Measurements from ENCODE around the gene RAPGEF3.

RAPGEF3 gene

GRCh38 chr12:47805417-47805816, 46.7 kb upstream of the RAPGEF3 start:
- Histone ChIP-seq H4K91ac (ENCODE audit: low read length) (peak overlapping the region; percentile 52), H2BK5ac (ENCODE audit: low read depth, low read length, poor library complexity, severe bottlenecking) (no peak overlapping the region), H3K9ac (ENCODE audit: low read length) (peak overlapping the region; percentile 56), H2BK15ac (ENCODE audit: low read depth, poor library complexity, severe bottlenecking) (peak overlapping the region; percentile 41), H2AK5ac (ENCODE audit: low read length, severe bottlenecking) (no peak overlapping the region), H3K36me3 (ENCODE audit: control insufficient read depth in 1 of 2, insufficient read depth in 2 of 2, low read depth in 1 of 2, low read length in 2 of 2) (peaks cover 42 to 44% of the 10 kb centered on the region in 2 experiments), H3K18ac (ENCODE audit: low read depth in 1 of 2, low read length in 2 of 2) (peak overlapping the region; percentile 76 to 84), H2BK12ac (ENCODE audit: low read length in 2 of 2) (no peak overlapping the region), H3K27me3 (ENCODE audit: control insufficient read depth in 1 of 2, insufficient read depth in 1 of 2, low read length in 2 of 2) (no peaks in the 10 kb centered on the region), H3K4ac (ENCODE audit: low read depth in 1 of 2, low read length in 2 of 2) (peak overlapping the region; percentile 37 to 47), H3K23ac (ENCODE audit: low read length in 2 of 2) (no peak overlapping the region), H4K8ac (ENCODE audit: low read length) (peak overlapping the region; percentile 45), H3K4me1 (ENCODE audit: control insufficient read depth, insufficient read depth, low read depth, low read length) (peaks cover 64% of the 10 kb centered on the region), H3K14ac (ENCODE audit: low read length in 2 of 2) (peak overlapping the region in 1 of 2 experiments; percentile 68), H3K79me1 (replicated peaks; ENCODE audit: low read length, poor library complexity, severe bottlenecking) (peaks cover 11% of the 10 kb centered on the region), H2BK120ac (ENCODE audit: low read depth, low read length) (no peak overlapping the region), H3K4me2 (ENCODE audit: low read length, poor library complexity, severe bottlenecking) (no peak overlapping the region), H2AFZ (ENCODE audit: low read depth, low read length) (no peak overlapping the region), H3K27ac (ENCODE audit: low read length, poor library complexity, severe bottlenecking) (no peak overlapping the region), H3K9me3 (ENCODE audit: control insufficient read depth, low read length) (no peaks in the 10 kb centered on the region), H3K4me3 (ENCODE audit: insufficient read depth in 1 of 2, low read depth in 1 of 2, low read length in 2 of 2) (no peak overlapping the region)
- WGBS = 43% methylated on average over 2 of the region's 2 CpGs
- peak; percentile 60 for DNase-seq

DNA sequence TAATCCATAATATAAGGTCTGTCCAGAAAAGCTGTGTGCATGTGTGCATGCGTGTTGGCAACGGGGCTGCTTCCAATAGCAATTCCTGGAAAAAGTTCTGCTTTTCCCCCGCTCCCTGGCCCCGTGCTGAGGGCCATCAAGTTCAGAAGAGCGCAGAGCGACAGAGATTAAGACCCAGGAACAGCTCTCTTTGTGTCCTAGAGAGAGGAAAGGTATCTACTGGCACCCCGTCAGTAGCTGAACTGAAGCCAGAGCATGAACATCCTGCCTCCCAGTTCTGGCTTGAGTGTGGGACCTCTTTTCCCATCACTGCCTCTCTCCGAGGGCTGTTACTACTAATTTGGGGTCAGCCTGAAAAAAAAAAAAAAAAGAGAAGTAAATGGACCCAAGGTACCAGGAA, 45.5 kb upstream of the RAPGEF3 start:
- Histone ChIP-seq H2AK5ac (ENCODE audit: low read length, severe bottlenecking) (no peak overlapping the region), H3K79me1 (replicated peaks; ENCODE audit: low read length, poor library complexity, severe bottlenecking) (peaks cover 18% of the 10 kb centered on the region), H3K36me3 (ENCODE audit: control insufficient read depth in 1 of 2, insufficient read depth in 2 of 2, low read depth in 1 of 2, low read length in 2 of 2) (peaks cover 48 to 55% of the 10 kb centered on the region in 2 experiments), H3K4ac (ENCODE audit: low read depth in 1 of 2, low read length in 2 of 2) (no peak overlapping the region), H4K8ac (ENCODE audit: low read length) (no peak overlapping the region), H2BK5ac (ENCODE audit: low read depth, low read length, poor library complexity, severe bottlenecking) (no peak overlapping the region), H3K14ac (ENCODE audit: low read length in 2 of 2) (no peak overlapping the region), H3K4me1 (ENCODE audit: control insufficient read depth, insufficient read depth, low read depth, low read length) (peaks cover 61% of the 10 kb centered on the region), H4K91ac (ENCODE audit: low read length) (no peak overlapping the region), H2BK15ac (ENCODE audit: low read depth, poor library complexity, severe bottlenecking) (no peak overlapping the region), H3K9me3 (ENCODE audit: control insufficient read depth, low read length) (no peaks in the 10 kb centered on the region), H3K4me2 (ENCODE audit: low read length, poor library complexity, severe bottlenecking) (no peak overlapping the region), H3K23ac (ENCODE audit: low read length in 2 of 2) (peak overlapping the region in 1 of 2 experiments; percentile 35), H2BK12ac (ENCODE audit: low read length in 2 of 2) (peak overlapping the region in 1 of 2 experiments; percentile 6), H2AFZ (ENCODE audit: low read depth, low read length) (no peak overlapping the region), H3K27me3 (ENCODE audit: control insufficient read depth in 1 of 2, insufficient read depth in 1 of 2, low read length in 2 of 2) (no peaks in the 10 kb centered on the region), H3K9ac (ENCODE audit: low read length) (peak overlapping the region; percentile 56), H3K27ac (ENCODE audit: low read length, poor library complexity, severe bottlenecking) (no peak overlapping the region), H3K18ac (ENCODE audit: low read depth in 1 of 2, low read length in 2 of 2) (no peak overlapping the region), H2BK120ac (ENCODE audit: low read depth, low read length) (no peak overlapping the region), H3K4me3 (ENCODE audit: insufficient read depth in 1 of 2, low read depth in 1 of 2, low read length in 2 of 2) (no peak overlapping the region)
- 99% methylated on average over 8 of the region's 8 CpGs for WGBS
- no peak for DNase-seq

GRCh38 chr12:47803191-47803875, 44.7 kb upstream of the RAPGEF3 start:
- Histone ChIP-seq H3K14ac (ENCODE audit: low read length in 2 of 2) (peak overlapping the region in 1 of 2 experiments; percentile 35), H2BK120ac (ENCODE audit: low read depth, low read length) (no peak overlapping the region), H4K8ac (ENCODE audit: low read length) (no peak overlapping the region), H3K9ac (ENCODE audit: low read length) (peak overlapping the region; percentile 56), H2BK5ac (ENCODE audit: low read depth, low read length, poor library complexity, severe bottlenecking) (no peak overlapping the region), H2AK5ac (ENCODE audit: low read length, severe bottlenecking) (no peak overlapping the region), H3K18ac (ENCODE audit: low read depth in 1 of 2, low read length in 2 of 2) (peak overlapping the region in 1 of 2 experiments; percentile 67), H2BK12ac (ENCODE audit: low read length in 2 of 2) (no peak overlapping the region), H3K4me1 (ENCODE audit: control insufficient read depth, insufficient read depth, low read depth, low read length) (peaks cover 53% of the 10 kb centered on the region), H4K91ac (ENCODE audit: low read length) (no peak overlapping the region), H3K4me3 (ENCODE audit: insufficient read depth in 1 of 2, low read depth in 1 of 2, low read length in 2 of 2) (no peak overlapping the region), H3K4me2 (ENCODE audit: low read length, poor library complexity, severe bottlenecking) (no peak overlapping the region), H3K9me3 (ENCODE audit: control insufficient read depth, low read length) (no peaks in the 10 kb centered on the region), H3K23ac (ENCODE audit: low read length in 2 of 2) (peak overlapping the region in 1 of 2 experiments; percentile 75), H3K27ac (ENCODE audit: low read length, poor library complexity, severe bottlenecking) (no peak overlapping the region), H3K36me3 (ENCODE audit: control insufficient read depth in 1 of 2, insufficient read depth in 2 of 2, low read depth in 1 of 2, low read length in 2 of 2) (peaks cover 56 to 60% of the 10 kb centered on the region in 2 experiments), H3K4ac (ENCODE audit: low read depth in 1 of 2, low read length in 2 of 2) (no peak overlapping the region), H2BK15ac (ENCODE audit: low read depth, poor library complexity, severe bottlenecking) (no peak overlapping the region), H2AFZ (ENCODE audit: low read depth, low read length) (no peak overlapping the region), H3K79me1 (replicated peaks; ENCODE audit: low read length, poor library complexity, severe bottlenecking) (peaks cover 18% of the 10 kb centered on the region), H3K27me3 (ENCODE audit: control insufficient read depth in 1 of 2, insufficient read depth in 1 of 2, low read length in 2 of 2) (no peaks in the 10 kb centered on the region)
- DNase-seq = no peak
- WGBS = 88% methylated on average over 12 of the region's 12 CpGs

DNA sequence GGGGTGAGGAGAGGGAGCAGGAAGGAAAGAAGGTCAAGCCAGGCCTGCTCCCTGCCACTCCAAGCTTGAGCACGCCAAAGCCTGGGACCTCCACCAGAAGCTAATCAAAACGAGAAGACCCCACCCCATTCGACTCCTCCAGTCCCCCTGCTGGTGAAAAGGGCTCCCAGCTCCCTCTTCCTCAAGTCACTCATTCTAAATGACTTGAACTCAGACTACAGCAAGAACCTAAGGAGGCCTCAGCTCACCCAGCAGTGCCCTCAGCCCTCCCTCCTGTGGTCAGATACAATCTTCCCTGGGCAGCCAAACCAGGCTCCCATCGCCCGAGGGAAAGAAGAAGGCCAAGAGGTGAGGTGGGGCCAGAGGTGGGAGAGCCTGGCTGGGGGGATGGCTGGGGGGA, 43.6 kb upstream of the RAPGEF3 start:
- Histone ChIP-seq H3K27me3 (ENCODE audit: control insufficient read depth in 1 of 2, insufficient read depth in 1 of 2, low read length in 2 of 2) (no peaks in the 10 kb centered on the region), H4K91ac (ENCODE audit: low read length) (no peak overlapping the region), H2BK120ac (ENCODE audit: low read depth, low read length) (no peak overlapping the region), H4K8ac (ENCODE audit: low read length) (no peak overlapping the region), H3K23ac (ENCODE audit: low read length in 2 of 2) (peak overlapping the region in 1 of 2 experiments; percentile 77), H2BK15ac (ENCODE audit: low read depth, poor library complexity, severe bottlenecking) (peak overlapping the region; percentile 48), H3K4me2 (ENCODE audit: low read length, poor library complexity, severe bottlenecking) (peak overlapping the region; percentile 17), H2BK12ac (ENCODE audit: low read length in 2 of 2) (no peak overlapping the region), H3K14ac (ENCODE audit: low read length in 2 of 2) (no peak overlapping the region), H2BK5ac (ENCODE audit: low read depth, low read length, poor library complexity, severe bottlenecking) (no peak overlapping the region), H3K4ac (ENCODE audit: low read depth in 1 of 2, low read length in 2 of 2) (peak overlapping the region in 1 of 2 experiments; percentile 46), H2AFZ (ENCODE audit: low read depth, low read length) (no peak overlapping the region), H3K18ac (ENCODE audit: low read depth in 1 of 2, low read length in 2 of 2) (peak overlapping the region; percentile 6 to 63), H3K4me3 (ENCODE audit: insufficient read depth in 1 of 2, low read depth in 1 of 2, low read length in 2 of 2) (no peak overlapping the region), H3K36me3 (ENCODE audit: control insufficient read depth in 1 of 2, insufficient read depth in 2 of 2, low read depth in 1 of 2, low read length in 2 of 2) (peaks cover 65 to 66% of the 10 kb centered on the region in 2 experiments), H3K27ac (ENCODE audit: low read length, poor library complexity, severe bottlenecking) (no peak overlapping the region), H3K9me3 (ENCODE audit: control insufficient read depth, low read length) (no peaks in the 10 kb centered on the region), H3K79me1 (replicated peaks; ENCODE audit: low read length, poor library complexity, severe bottlenecking) (peaks cover 26% of the 10 kb centered on the region), H3K9ac (ENCODE audit: low read length) (peak overlapping the region; percentile 46), H3K4me1 (ENCODE audit: control insufficient read depth, insufficient read depth, low read depth, low read length) (peaks cover 43% of the 10 kb centered on the region), H2AK5ac (ENCODE audit: low read length, severe bottlenecking) (peak overlapping the region; percentile 58)
- DNase-seq = no peak
- WGBS = 74% methylated on average over 5 of the region's 5 CpGs

Measured in mesenchymal stem cell (in vitro differentiated cells and primary cell).